Measurements from ENCODE around the gene CDK12.
"Not testable (repeated sequence)": the region's sequence is repeated elsewhere in the genome, so short reads cannot be mapped to it uniquely, and the experiment has no call there.

CDK12 gene

GRCh38 chr17:39496921-39497320, 35.6 kb downstream of the CDK12 start:
- DNase-seq (ENCODE audit: low read depth): not testable (repeated sequence)

GRCh38 chr17:39507511-39507910, 46.2 kb downstream of the CDK12 start:
- no peak for DNase-seq (ENCODE audit: low read depth)

GRCh38 chr17:39508987-39509386, 47.7 kb downstream of the CDK12 start:
- no peak for DNase-seq (ENCODE audit: low read depth)

- no peak for DNase-seq (ENCODE audit: low read depth)
Observed at GRCh38 chr17:39513309-39513708, 52.0 kb downstream of the CDK12 start.

- no peak for DNase-seq (ENCODE audit: low read depth)
Observed at GRCh38 chr17:39513915-39514314, 52.6 kb downstream of the CDK12 start.

- no peak for DNase-seq (ENCODE audit: low read depth)
Observed at GRCh38 chr17:39517224-39517623, 55.9 kb downstream of the CDK12 start.

- DNase-seq (ENCODE audit: low read depth): no peak
Observed at GRCh38 chr17:39525801-39526506, 64.7 kb downstream of the CDK12 start.

GRCh38 chr17:39527220-39527813, 66.0 kb downstream of the CDK12 start:
- peak; percentile 29 for DNase-seq (ENCODE audit: low read depth)

GRCh38 chr17:39529455-39529854, 68.2 kb downstream of the CDK12 start:
- no peak for DNase-seq (ENCODE audit: low read depth)

- DNase-seq (ENCODE audit: low read depth): no peak
Observed at GRCh38 chr17:39530513-39530912, 69.2 kb downstream of the CDK12 start.

- DNase-seq (ENCODE audit: low read depth): no peak
Observed at GRCh38 chr17:39531252-39531651, 70.0 kb downstream of the CDK12 start.

GRCh38 chr17:39533891-39534290, 72.6 kb downstream of the CDK12 start:
- DNase-seq (ENCODE audit: low read depth): no peak

- no peak for DNase-seq (ENCODE audit: low read depth)
Observed at GRCh38 chr17:39534768-39535405, 73.6 kb downstream of the CDK12 start.

GRCh38 chr17:39536468-39536867, 75.2 kb downstream of the CDK12 start:
- no peak for DNase-seq (ENCODE audit: low read depth)

GRCh38 chr17:39537364-39537763, 76.1 kb downstream of the CDK12 start:
- DNase-seq (ENCODE audit: low read depth): not testable (repeated sequence)

- DNase-seq (ENCODE audit: low read depth): peak; percentile 21
Observed at GRCh38 chr17:39538866-39539265, 77.6 kb downstream of the CDK12 start.

GRCh38 chr17:39540611-39541010, 79.3 kb downstream of the CDK12 start:
- DNase-seq (ENCODE audit: low read depth): no peak

GRCh38 chr17:39541652-39542051, 80.4 kb downstream of the CDK12 start:
- no peak for DNase-seq (ENCODE audit: low read depth)

- peak; percentile 8 for DNase-seq (ENCODE audit: low read depth)
Observed at GRCh38 chr17:39543176-39543575, 81.9 kb downstream of the CDK12 start.

- no peak for DNase-seq (ENCODE audit: low read depth)
Observed at GRCh38 chr17:39543664-39544063, 82.4 kb downstream of the CDK12 start.

GRCh38 chr17:39544361-39544760, 83.1 kb downstream of the CDK12 start:
- not testable (repeated sequence) for DNase-seq (ENCODE audit: low read depth)

- peak; percentile 53 for DNase-seq (ENCODE audit: low read depth)
Observed at GRCh38 chr17:39547713-39548478, 86.6 kb downstream of the CDK12 start.
